Measurements from ENCODE around the gene CD7.
"Not testable (repeated sequence)": the region's sequence is repeated elsewhere in the genome, so short reads cannot be mapped to it uniquely, and the experiment has no call there.

CD7 gene

GRCh38 chr17:82317394-82318168 is at the start of gene CD7:
CD7 (minus strand) TSS chr17:82317608; CDS start chr17:82317495, 113 bp downstream.
- DNase-seq (ENCODE audit: low read depth in 2 of 2) = peak in 1 of 2 donors; percentile 47

GRCh38 chr17:82366749-82367148 is 49.3 kb upstream of the CD7 start:
- DNase-seq (ENCODE audit: low read depth in 2 of 2) = no peak

- DNase-seq (ENCODE audit: low read depth in 2 of 2) = no peak
Observed at GRCh38 chr17:82365606-82366295, 48.3 kb upstream of the CD7 start.

GRCh38 chr17:82361885-82362633 is 44.7 kb upstream of the CD7 start:
- no peak for DNase-seq (ENCODE audit: low read depth in 2 of 2)

- not testable (repeated sequence) for DNase-seq (ENCODE audit: low read depth in 2 of 2)
Observed at GRCh38 chr17:82359451-82360074, 42.2 kb upstream of the CD7 start.

- DNase-seq (ENCODE audit: low read depth in 2 of 2) = no peak
Observed at GRCh38 chr17:82358465-82359350, 41.3 kb upstream of the CD7 start, which contains the start of gene TEX19. TEX19 (plus strand) TSS chr17:82359247; CDS start chr17:82362151, 2,904 bp downstream.

GRCh38 chr17:82357394-82357793 is 40.0 kb upstream of the CD7 start:
- no peak for DNase-seq (ENCODE audit: low read depth in 2 of 2)

GRCh38 chr17:82356845-82357355 is 39.5 kb upstream of the CD7 start:
- no peak for DNase-seq (ENCODE audit: low read depth in 2 of 2)

GRCh38 chr17:82355770-82356427 is 38.5 kb upstream of the CD7 start:
- no peak for DNase-seq (ENCODE audit: low read depth in 2 of 2)

- DNase-seq (ENCODE audit: low read depth in 2 of 2) = no peak
Observed at GRCh38 chr17:82354804-82355308, 37.4 kb upstream of the CD7 start.

GRCh38 chr17:82353484-82353883 is 36.1 kb upstream of the CD7 start:
- no peak for DNase-seq (ENCODE audit: low read depth in 2 of 2)

GRCh38 chr17:82351713-82352488 is 34.5 kb upstream of the CD7 start:
- peak; percentile 68 to 80 for DNase-seq (ENCODE audit: low read depth in 2 of 2)

- no peak for DNase-seq (ENCODE audit: low read depth in 2 of 2)
Observed at GRCh38 chr17:82351254-82351712, 33.9 kb upstream of the CD7 start.

GRCh38 chr17:82350182-82351030 is 33.0 kb upstream of the CD7 start:
- peak; percentile 32 to 44 for DNase-seq (ENCODE audit: low read depth in 2 of 2)

- DNase-seq (ENCODE audit: low read depth in 2 of 2) = no peak
Observed at GRCh38 chr17:82349287-82349701, 31.9 kb upstream of the CD7 start.

GRCh38 chr17:82348866-82349265 is 31.5 kb upstream of the CD7 start:
- DNase-seq (ENCODE audit: low read depth in 2 of 2) = no peak

GRCh38 chr17:82348434-82348833 is 31.0 kb upstream of the CD7 start:
- no peak for DNase-seq (ENCODE audit: low read depth in 2 of 2)

GRCh38 chr17:82347994-82348393 is 30.6 kb upstream of the CD7 start:
- DNase-seq (ENCODE audit: low read depth in 2 of 2) = not testable (repeated sequence)
